B cell (primary cell): ENCODE measurements around the gene KRTAP25-1. TPM values are rescaled to one million over a fixed set of nuclear protein-coding genes. Genes with fewer than 3 reads are reported as not detected.

ENCODE experiments used
- ATAC-seq: fragments of 200-7000 bp; cut with Tn5 transposase; one replicate; pipeline ENCODE4 v1.10.0; 2021; ENCODE audit warnings: low read depth, mild to moderate bottlenecking, moderate number of reproducible peaks, moderate library complexity
- CTCF ChIA-PET: fragments of 350-600 bp; sonication (Branson Sonifier 250); formaldehyde crosslinking; loops from one replicate; lab custom pipeline; 2021; ENCODE audit warnings: antibody characterized with exemption, inconsistent platforms; lab: Charles Lee
- POLR2A ChIA-PET: fragments of 350-600 bp; sonication (Branson Sonifier 250); formaldehyde crosslinking; loops from one replicate; lab custom pipeline; 2021; ENCODE audit warnings: antibody characterized with exemption; lab: Charles Lee
- DNase-seq: peaks from one replicate; pipeline ENCODE4 v3.0.0; 2013
- H2AFZ ChIP-seq: 2 replicates; pipeline ENCODE4 v1.6.1; 2012; ENCODE audit warnings: mild to moderate bottlenecking, low read depth, low read length; ENCODE audit not compliant: insufficient read depth, poor library complexity, severe bottlenecking
- H3K27ac ChIP-seq, 2 donors: 1 replicate in 1 of 2; 2 replicates in 1 of 2; pipeline ENCODE4 v1.5.1; 2012 to 2013; ENCODE audit warnings: low read length in 2 of 2, mild to moderate bottlenecking in 2 of 2, moderate library complexity in 1 of 2
- H3K27me3 ChIP-seq, 4 experiments: fragments of 200-600 bp in 1 of 4; sonication (generic) in 1 of 4; replicated peaks in 1 of 4; 1 replicate in 2 of 4; 2 replicates in 2 of 4; pipeline versions ENCODE4 v1.6.1 to v1.7.0; 2013 to 2016; ENCODE audit warnings: low read length in 3 of 4, mild to moderate bottlenecking in 2 of 4, mixed read lengths in 1 of 4, moderate library complexity in 1 of 4; ENCODE audit not compliant: insufficient read depth in 4 of 4, control insufficient read depth in 3 of 4; ENCODE audit errors: control extremely low read depth in 1 of 4
- H3K36me3 ChIP-seq, 2 experiments: replicated peaks in 1 of 2; 1 replicate in 1 of 2; 2 replicates in 1 of 2; pipeline versions ENCODE4 v1.6.1 to v1.7.1; 2013; ENCODE audit warnings: low read length in 1 of 2; ENCODE audit not compliant: insufficient read depth in 2 of 2, control insufficient read depth in 1 of 2; ENCODE audit errors: control extremely low read depth in 1 of 2, extremely low read depth in 1 of 2
- H3K4me1 ChIP-seq, 2 donors: fragments of 200-600 bp in 1 of 2; sonication (generic) in 1 of 2; 1 replicate in 1 of 2; 2 replicates in 1 of 2; pipeline versions ENCODE4 v1.5.1 to v1.6.1; 2013 to 2017; ENCODE audit warnings: low read length in 2 of 2; ENCODE audit not compliant: control insufficient read depth in 2 of 2, insufficient read depth in 2 of 2
- H3K4me2 ChIP-seq: replicated peaks from 2 replicates; pipeline ENCODE3; 2012; ENCODE audit warnings: mild to moderate bottlenecking, low read depth, low read length; ENCODE audit not compliant: poor library complexity, severe bottlenecking
- H3K4me3 ChIP-seq, 5 experiments: fragments of 200-600 bp in 1 of 5; sonication (generic) in 1 of 5; 1 replicate in 3 of 5; 2 replicates in 2 of 5; pipeline versions ENCODE4 v1.5.1 to v1.7.0; 2011 to 2016; ENCODE audit warnings: low read length in 4 of 5, mild to moderate bottlenecking in 4 of 5, low read depth in 2 of 5, control low read depth in 1 of 5, moderate library complexity in 1 of 5; ENCODE audit not compliant: insufficient read depth in 1 of 5; ENCODE audit errors: control extremely low read depth in 1 of 5, extremely low read depth in 1 of 5
- H3K79me2 ChIP-seq: fragments of 200-600 bp; sonication (generic); one replicate; pipeline ENCODE4 v1.6.0; 2016; ENCODE audit warnings: low read length; ENCODE audit not compliant: control insufficient read depth, insufficient read depth
- H3K9ac ChIP-seq: fragments of 200-600 bp; sonication (generic); 2 replicates; pipeline ENCODE4 v1.6.1; 2017; ENCODE audit warnings: mild to moderate bottlenecking, low read length, moderate library complexity
- H3K9me3 ChIP-seq, 3 donors: one replicate each; pipeline versions ENCODE4 v1.6.1 to v1.7.1; 2013; ENCODE audit warnings: low read length in 2 of 3; ENCODE audit not compliant: control insufficient read depth in 2 of 3, insufficient read depth in 1 of 3; ENCODE audit errors: control extremely low read depth in 1 of 3
- H4K20me1 ChIP-seq: 2 replicates; pipeline ENCODE4 v1.6.0; 2012; ENCODE audit warnings: mild to moderate bottlenecking, low read length; ENCODE audit not compliant: insufficient read depth, control insufficient read depth, poor library complexity, severe bottlenecking
- H3K27ac Mint-ChIP-seq: one replicate; pipeline ENCODE4 v1.8.0; 2021; ENCODE audit warnings: mixed read lengths
- H3K27me3 Mint-ChIP-seq: one replicate; pipeline ENCODE4 v1.8.0; 2021; ENCODE audit warnings: mixed read lengths
- H3K4me1 Mint-ChIP-seq: one replicate; pipeline ENCODE4 v1.8.0; 2021; ENCODE audit warnings: mixed read lengths
- H3K4me3 Mint-ChIP-seq: one replicate; pipeline ENCODE4 v1.8.0; 2021; ENCODE audit warnings: mixed read lengths
- H3K9me3 Mint-ChIP-seq: one replicate; pipeline ENCODE4 v1.8.0; 2022; ENCODE audit warnings: mixed read lengths; ENCODE audit not compliant: insufficient read depth
- CTCF ChIP-seq: fragments of 200-600 bp; IDR thresholded peaks from one replicate; pipeline ENCODE4 v1.8.0; 2022; ENCODE audit warnings: antibody characterized with exemption, mild to moderate bottlenecking
- EZH2 ChIP-seq: IDR thresholded peaks from 2 replicates; pipeline ENCODE4 v1.6.1; 2012; ENCODE audit warnings: borderline replicate concordance, low read depth, mild to moderate bottlenecking, moderate library complexity, low read length; ENCODE audit not compliant: insufficient read depth, poor library complexity, severe bottlenecking
- WGBS: methylation state at CpG from one replicate; pipeline ENCODE4 v1.1.5; 2013; ENCODE audit warnings: missing lambda C conversion rate; ENCODE audit not compliant: insufficient coverage; 5-methylcytosine and 5-hydroxymethylcytosine counted together
- intact Hi-C: fragments of 100-400 bp; cut with micrococcal nuclease; formaldehyde crosslinking; loops from one replicate; pipeline ENCODE4 v1.10.0; 2022
- polyA minus RNA-seq: library from RNA; depleted of rRNA, polyadenylated mRNA; stranded (reverse); fragments of >200 nt; gene quantifications from 2 replicates; pipeline ENCODE4 v1.2.3, GENCODE V29; 2012
- polyA plus RNA-seq: library from polyadenylated mRNA; depleted of rRNA; stranded (reverse); fragments of >200 nt; gene quantifications from 2 replicates; pipeline ENCODE4 v1.2.3, GENCODE V29; 2012
- total RNA-seq, 2 donors: library from RNA; stranded (reverse); fragments of 120-200 nt in 1 of 2; gene quantifications; 1 replicate in 1 of 2; 2 replicates in 1 of 2; pipeline versions ENCODE4 v1.2.3 to v1.2.4, GENCODE V29; 2013 to 2022

KRTAP25-1 gene, protein sequence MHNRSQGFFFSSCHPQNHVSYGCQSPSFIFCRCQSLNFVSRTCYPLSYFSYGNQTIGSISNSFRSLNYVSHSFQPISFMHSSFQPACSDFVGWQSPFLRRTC
- not detected in 2 replicates for total RNA-seq
- total RNA-seq (2013) = not detected
- not detected in 2 replicates for polyA plus RNA-seq
- polyA minus RNA-seq = not detected in 2 replicates

GRCh38 chr21:30289215-30289614 is at the start of gene KRTAP25-1:
TSS of gene KRTAP25-1 (minus strand) at chr21:30289514. CDS start at chr21:30289490, 24 bp downstream.
- H3K79me2 ChIP-seq = no peaks in the 10 kb centered on the region
- Mint-ChIP-seq H3K4me3 (no peak within 1 kb of the TSS), H3K27ac (no peak within 1 kb of the TSS), H3K27me3 (no peaks in the 10 kb centered on the region), H3K9me3 (peaks cover 2% of the 10 kb centered on the region), H3K4me1 (no peaks in the 10 kb centered on the region)
- H3K4me1 ChIP-seq = no peaks in the 10 kb centered on the region
- H3K36me3 ChIP-seq = no peaks in the 10 kb centered on the region
- intact Hi-C loops = no loop called here
- H3K4me2 ChIP-seq = no peak within 1 kb of the TSS
- no peak within 1 kb of the TSS for H3K4me3 ChIP-seq
- no peak within 1 kb of the TSS for H3K27ac ChIP-seq
- no peak within 1 kb of the TSS for H3K9ac ChIP-seq
- ChIA-PET CTCF (no interaction called here), POLR2A (no interaction called here)
- no peaks in the 10 kb centered on the region for H3K9me3 ChIP-seq
- 91% methylated on average over 2 of the region's 2 CpGs for WGBS
- TF ChIP-seq CTCF = no peak
- no peak for TF ChIP-seq EZH2
- H2AFZ ChIP-seq = no peak within 1 kb of the TSS
- H3K27me3 ChIP-seq = no peaks in the 10 kb centered on the region
- ATAC-seq = no peak
- no peaks in the 10 kb centered on the region for H4K20me1 ChIP-seq
- DNase-seq = no peak

DNA sequence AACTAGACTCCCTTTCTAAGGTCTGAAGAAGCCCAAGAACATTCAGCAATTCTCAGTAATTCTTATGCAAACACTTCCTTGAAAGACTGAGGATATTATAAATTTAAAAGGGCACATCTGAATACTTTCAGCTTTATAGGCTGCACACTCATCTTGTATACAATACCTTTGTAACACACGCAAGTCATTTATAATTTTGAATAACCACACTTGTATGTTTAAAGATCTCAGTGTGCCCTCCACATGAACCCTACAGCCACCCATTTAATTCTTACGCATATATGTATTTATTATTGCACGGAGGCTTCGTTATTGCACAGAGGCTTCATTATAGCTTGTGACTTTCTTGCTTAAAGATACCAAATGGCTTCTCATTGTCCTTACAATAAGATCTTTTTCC is 49.4 kb upstream of the KRTAP25-1 start:
- no peaks in the 10 kb centered on the region for H3K79me2 ChIP-seq
- no peak overlapping the region for H3K4me2 ChIP-seq
- H3K27me3 Mint-ChIP-seq = no peaks in the 10 kb centered on the region
- H4K20me1 ChIP-seq = no peaks in the 10 kb centered on the region
- H3K4me3 ChIP-seq = no peak overlapping the region
- WGBS = 82% methylated on average over 3 of the region's 4 CpGs
- ChIA-PET POLR2A (no interaction called here), CTCF (no interaction called here)
- H2AFZ ChIP-seq = no peak overlapping the region
- no peak overlapping the region for H3K4me3 Mint-ChIP-seq
- no peak overlapping the region for H3K27ac Mint-ChIP-seq
- no peaks in the 10 kb centered on the region for H3K27me3 ChIP-seq
- no peaks in the 10 kb centered on the region for H3K9me3 ChIP-seq
- intact Hi-C loops = no loop called here
- H3K27ac ChIP-seq = no peak overlapping the region
- DNase-seq (no peak), ATAC-seq (no peak)
- H3K9me3 Mint-ChIP-seq = no peaks in the 10 kb centered on the region
- no peaks in the 10 kb centered on the region for H3K4me1 ChIP-seq
- H3K36me3 ChIP-seq = no peaks in the 10 kb centered on the region
- H3K9ac ChIP-seq = no peak overlapping the region
- H3K4me1 Mint-ChIP-seq = no peaks in the 10 kb centered on the region
- TF ChIP-seq EZH2 = no peak
- no peak for TF ChIP-seq CTCF
